NCI-H526 treated with DMSO at 0.1 percent for 48 hours (cell line): ENCODE measurements around the gene ITGAX.

Experiments
- DNase-seq: peaks from one replicate; lab custom pipeline; 2025; lab: John Stamatoyannopoulos, UW

Gene ITGAX

GRCh38 chr16:31348579-31348978, 6.4 kb upstream of the ITGAX start:
- DNase-seq, result no peak

GRCh38 chr16:31350275-31351005, 4.5 kb upstream of the ITGAX start:
- no peak for DNase-seq

- DNase-seq, result no peak
Observed at GRCh38 chr16:31351246-31351941, 3.6 kb upstream of the ITGAX start.

- no peak for DNase-seq
Observed at GRCh38 chr16:31351942-31352325, 3.0 kb upstream of the ITGAX start.

GRCh38 chr16:31352376-31353115, 2.4 kb upstream of the ITGAX start:
- no peak for DNase-seq

GRCh38 chr16:31355431-31356100, 590 bp downstream of the ITGAX start:
- DNase-seq, result no peak

GRCh38 chr16:31356566-31357323, 1.8 kb downstream of the ITGAX start:
- DNase-seq, result no peak

GRCh38 chr16:31357324-31358109, 2.5 kb downstream of the ITGAX start:
- DNase-seq, result no peak

- no peak for DNase-seq
Observed at GRCh38 chr16:31360251-31360650, 5.3 kb downstream of the ITGAX start.

- no peak for DNase-seq
Observed at GRCh38 chr16:31361201-31362110, 6.5 kb downstream of the ITGAX start.

- DNase-seq, result no peak
Observed at GRCh38 chr16:31362476-31363405, 7.8 kb downstream of the ITGAX start.

GRCh38 chr16:31363721-31364120, 8.7 kb downstream of the ITGAX start:
- no peak for DNase-seq

GRCh38 chr16:31364421-31364820, 9.4 kb downstream of the ITGAX start:
- no peak for DNase-seq

GRCh38 chr16:31365131-31365865, 10.3 kb downstream of the ITGAX start:
- DNase-seq, result no peak

GRCh38 chr16:31367853-31368252, 12.9 kb downstream of the ITGAX start:
- no peak for DNase-seq

- DNase-seq, result no peak
Observed at GRCh38 chr16:31371008-31371407, 16.0 kb downstream of the ITGAX start.

- DNase-seq, result no peak
Observed at GRCh38 chr16:31371619-31372484, 16.9 kb downstream of the ITGAX start.
